ENCODE data around the gene CENPA.
"Not testable (repeated sequence)": the region's sequence is repeated elsewhere in the genome, so short reads cannot be mapped to it uniquely, and the experiment has no call there.

CENPA gene

GRCh38 chr2:26786207-26787028 lies 562 bp downstream of the CENPA start:
- DNase-seq (ENCODE audit: low read depth in 2 of 2), result no peak

DNA sequence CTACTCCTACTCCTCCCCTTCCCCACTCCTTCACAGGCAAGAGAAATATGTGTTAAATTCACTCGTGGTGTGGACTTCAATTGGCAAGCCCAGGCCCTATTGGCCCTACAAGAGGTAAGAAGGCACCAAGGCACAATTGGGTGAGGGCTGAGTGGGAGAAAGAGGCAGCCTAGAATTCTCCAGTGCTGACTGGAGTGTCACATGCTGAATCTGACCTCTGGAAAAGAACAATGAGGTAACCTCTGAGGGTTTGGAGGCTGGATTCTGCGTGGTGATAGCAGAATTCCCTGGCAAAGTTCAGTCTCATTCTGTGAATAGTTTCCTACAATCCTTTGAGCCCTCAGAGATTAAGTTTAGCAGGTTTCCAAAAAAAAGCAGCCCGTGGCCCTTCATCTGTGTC lies 6.9 kb downstream of the CENPA start:
- DNase-seq (ENCODE audit: low read depth in 2 of 2), result no peak

- no peak for DNase-seq (ENCODE audit: low read depth in 2 of 2)
Observed at GRCh38 chr2:26793518-26793917, 7.7 kb downstream of the CENPA start.

DNA sequence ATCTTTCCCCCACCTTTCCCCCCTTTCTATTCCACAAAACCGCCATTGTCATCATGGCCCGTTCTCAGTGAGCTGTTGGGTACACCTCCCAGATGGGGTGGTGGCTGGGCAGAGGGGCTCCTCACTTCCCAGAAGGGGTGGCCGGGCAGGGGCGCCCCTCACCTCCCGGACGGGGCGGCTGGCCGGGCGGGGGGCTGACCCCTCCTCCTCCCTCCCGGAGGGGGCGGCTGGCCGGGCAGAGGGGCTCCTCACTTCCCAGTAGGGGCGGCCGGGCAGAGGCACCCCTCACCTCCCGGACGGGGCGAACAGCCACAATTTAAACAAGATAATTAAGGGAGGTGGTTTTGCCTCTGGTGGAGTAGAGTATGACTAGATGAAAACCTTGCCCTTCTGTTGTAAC lies 9.3 kb downstream of the CENPA start:
- not testable (repeated sequence) for DNase-seq (ENCODE audit: low read depth in 2 of 2)

- DNase-seq (ENCODE audit: low read depth in 2 of 2), result no peak
Observed at GRCh38 chr2:26801328-26801727, 15.5 kb downstream of the CENPA start.

DNA sequence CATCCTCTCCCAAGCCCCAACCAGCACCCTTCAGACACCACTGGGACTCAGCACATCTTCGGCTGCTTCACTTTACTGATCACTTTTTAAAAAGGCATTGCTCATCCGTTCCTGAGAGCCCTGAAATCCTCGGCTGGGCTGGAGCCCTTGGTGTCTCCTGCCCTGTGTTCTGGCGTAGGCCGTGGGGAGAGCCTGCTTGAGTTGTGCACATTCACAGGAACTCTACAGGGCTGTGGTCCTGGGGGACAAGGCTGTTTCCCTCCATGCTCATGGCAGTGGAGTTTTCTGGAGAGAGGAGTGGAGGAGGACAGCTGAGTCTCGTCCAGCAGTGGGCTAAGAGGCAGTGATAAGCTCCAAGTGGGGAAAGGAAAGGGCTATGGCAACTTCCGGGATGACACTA lies 15.9 kb downstream of the CENPA start:
- DNase-seq (ENCODE audit: low read depth in 2 of 2), result no peak

DNA sequence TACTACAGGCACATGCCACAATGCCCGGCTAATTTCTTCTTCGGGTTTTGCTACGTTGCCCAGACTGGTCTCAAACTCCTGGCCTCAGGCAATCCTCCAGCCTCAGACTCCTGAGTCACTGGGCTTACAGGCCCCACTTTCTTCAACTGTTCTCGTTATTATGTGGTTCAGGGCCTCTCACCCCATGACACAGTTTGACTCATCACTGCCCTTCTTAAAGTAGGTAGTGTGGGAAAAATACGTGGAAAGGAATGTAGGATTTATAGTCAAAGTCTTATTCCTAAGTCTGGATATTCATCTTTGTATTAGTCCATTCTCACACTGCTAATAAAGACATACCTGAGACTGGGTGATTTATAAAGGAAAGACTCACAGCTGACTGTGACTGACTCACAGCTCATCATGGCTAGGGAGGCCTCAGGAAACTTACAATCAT lies 19.4 kb downstream of the CENPA start:
- DNase-seq (ENCODE audit: low read depth in 2 of 2), result no peak

DNA sequence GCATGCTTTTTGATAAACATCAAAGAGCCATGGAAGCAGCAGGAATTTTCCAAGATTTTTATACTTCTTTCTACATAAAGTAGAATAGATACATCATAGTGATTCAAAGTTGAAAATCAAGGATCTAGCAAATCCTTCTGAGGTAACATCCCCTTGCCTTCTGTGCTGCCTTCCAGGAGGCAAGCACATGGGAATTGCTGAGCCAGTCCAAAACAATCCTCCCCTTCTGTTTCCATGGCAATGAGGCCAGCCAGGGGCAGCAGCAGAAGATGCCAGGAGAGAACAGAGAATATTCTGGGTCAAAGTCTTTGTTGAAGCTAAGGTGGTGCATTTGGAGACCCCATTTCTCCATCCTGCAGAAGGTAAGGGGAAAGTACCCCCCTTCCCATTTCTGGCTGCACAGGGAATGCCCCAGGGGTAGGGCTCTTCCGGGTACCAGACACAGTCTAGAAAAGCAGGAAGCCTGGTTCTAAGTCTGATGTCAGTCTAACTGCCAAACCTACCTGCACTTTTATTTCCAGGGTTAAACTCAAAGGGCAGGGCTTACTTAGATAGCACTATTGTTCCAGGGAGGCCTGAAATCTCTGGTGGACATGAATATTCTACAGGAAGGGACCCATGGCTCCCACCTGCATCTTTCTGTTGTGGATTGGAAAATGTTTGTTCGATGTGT lies 22.1 kb downstream of the CENPA start:
- no peak for DNase-seq (ENCODE audit: low read depth in 2 of 2)

- DNase-seq (ENCODE audit: low read depth in 2 of 2), result no peak
Observed at GRCh38 chr2:26809211-26809610, 23.4 kb downstream of the CENPA start.

- DNase-seq (ENCODE audit: low read depth in 2 of 2), result no peak
Observed at GRCh38 chr2:26809876-26810577, 24.2 kb downstream of the CENPA start.

GRCh38 chr2:26811261-26811660 lies 25.4 kb downstream of the CENPA start:
- no peak for DNase-seq (ENCODE audit: low read depth in 2 of 2)

DNA sequence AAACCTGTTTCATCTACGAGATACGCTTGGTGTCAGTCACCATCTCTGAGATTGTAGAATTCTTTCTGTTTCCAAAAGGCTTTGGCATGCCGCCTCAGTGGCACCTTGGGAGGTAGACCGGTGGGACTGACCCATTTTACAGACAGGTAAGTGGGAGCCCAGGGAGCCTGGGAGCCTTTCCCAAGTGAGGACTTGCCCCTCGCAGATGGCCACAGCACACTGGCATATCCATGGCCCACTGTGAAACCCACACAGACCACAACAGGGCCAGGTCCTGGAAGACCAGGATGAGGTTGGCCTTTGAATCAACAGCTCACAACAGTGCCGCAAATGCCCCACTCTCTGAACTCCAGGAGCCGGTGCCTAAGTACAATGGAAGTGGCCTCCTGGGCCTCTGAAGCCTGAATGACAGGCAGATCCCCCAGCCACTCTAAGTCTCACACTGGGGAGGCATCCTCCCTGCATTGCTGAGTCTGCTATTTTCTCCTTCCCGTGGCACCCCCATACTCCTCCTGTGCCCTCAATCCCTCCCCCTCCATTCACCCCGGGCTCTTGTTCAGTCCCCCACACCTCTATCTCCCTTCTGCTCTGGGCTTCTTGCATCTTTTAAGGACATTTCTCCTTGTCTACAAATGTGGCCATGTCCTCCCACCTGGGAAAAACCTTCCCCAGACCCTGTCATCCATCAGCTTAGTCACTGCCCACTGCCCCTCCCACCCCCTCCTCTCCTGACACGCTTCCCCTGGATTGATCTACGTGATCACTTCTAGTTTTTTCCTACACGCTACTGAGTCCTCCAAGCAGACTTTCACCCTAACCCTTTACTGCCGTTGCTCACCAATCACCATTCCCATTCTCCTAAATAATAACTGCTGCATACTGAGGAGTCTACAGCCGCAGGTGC lies 26.2 kb downstream of the CENPA start:
- DNase-seq (ENCODE audit: low read depth in 2 of 2), result no peak

DNA sequence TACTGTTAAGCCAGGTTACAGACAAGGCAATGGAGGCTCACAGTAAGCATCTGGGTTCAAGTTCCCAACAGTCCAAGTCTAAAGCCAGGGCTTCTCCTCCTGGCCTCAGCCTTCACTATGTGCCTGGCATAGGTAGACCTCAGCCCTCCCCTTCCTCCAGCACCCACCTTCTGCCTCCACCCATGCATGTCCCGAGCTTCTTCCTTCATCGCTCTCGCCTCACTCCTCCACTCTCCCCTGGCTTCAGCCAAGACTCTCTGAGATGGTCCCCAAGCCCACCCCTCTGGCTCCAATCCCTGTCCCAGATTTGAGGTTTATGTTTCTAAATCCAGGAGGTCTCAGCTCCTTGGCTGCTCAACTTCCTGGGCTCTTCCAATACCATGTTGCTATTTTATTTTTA lies 26.9 kb downstream of the CENPA start:
- DNase-seq (ENCODE audit: low read depth in 2 of 2), result no peak

GRCh38 chr2:26814072-26814765 lies 28.4 kb downstream of the CENPA start:
- DNase-seq (ENCODE audit: low read depth in 2 of 2), result not testable (repeated sequence)

DNA sequence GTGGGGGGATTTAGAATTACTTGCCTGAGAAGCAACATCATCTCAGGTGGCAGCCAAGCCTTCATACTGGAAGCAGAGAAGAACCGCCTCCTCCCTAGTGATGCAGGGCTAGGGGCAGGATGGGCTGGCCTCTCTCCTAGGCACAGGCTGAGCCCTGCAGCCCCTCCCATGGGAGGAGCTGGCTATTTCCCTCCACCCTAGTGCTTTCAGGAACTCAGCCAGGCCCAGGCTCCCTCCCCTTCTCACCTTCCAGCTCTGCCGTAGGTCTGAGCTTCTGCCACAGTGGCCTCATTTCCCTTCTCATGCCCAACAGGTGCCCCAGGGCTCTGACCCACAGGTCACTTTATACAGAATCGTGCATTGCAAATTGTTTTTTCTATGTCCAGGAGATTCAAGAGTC lies 31.0 kb downstream of the CENPA start:
- DNase-seq (ENCODE audit: low read depth in 2 of 2), result no peak

GRCh38 chr2:26818255-26818654 lies 32.4 kb downstream of the CENPA start:
- no peak for DNase-seq (ENCODE audit: low read depth in 2 of 2)

DNA sequence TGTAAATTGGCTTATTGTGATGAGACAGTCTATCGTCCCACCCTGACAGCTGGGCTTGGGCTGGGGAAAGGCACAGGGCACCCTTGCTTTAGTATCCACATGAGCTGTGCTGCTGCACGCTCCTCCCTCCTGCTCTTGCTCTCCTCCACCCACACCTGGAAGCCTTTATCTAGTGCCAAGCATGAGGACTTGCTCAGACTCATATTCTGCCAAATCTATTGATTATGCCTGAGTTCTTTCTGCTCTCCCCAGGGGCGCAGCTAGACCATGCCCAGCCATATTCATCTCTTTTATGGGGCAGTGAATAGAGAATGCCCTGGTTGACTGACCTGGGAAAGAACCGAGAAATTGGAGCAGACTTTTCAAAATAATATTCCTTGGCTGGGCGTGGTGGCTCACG lies 33.1 kb downstream of the CENPA start:
- no peak for DNase-seq (ENCODE audit: low read depth in 2 of 2)

DNA sequence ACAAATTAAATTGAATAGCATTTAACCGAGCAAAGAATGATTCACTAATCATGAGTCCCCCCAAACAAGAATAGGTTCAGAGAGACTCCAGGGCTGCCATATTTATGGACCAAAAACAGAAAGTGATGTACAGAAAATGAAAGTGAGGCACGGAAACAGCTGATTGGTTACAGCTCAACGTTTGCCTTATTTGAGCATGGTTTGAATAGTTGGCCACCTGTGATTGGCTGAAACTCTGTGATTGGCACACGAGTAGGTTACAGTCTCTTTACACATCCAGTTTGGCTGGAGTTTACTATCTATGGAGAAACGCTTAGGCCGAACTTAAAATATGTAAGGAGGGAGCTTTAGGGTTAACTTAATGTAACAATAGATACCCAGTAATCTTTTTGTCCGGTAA lies 35.1 kb downstream of the CENPA start:
- no peak for DNase-seq (ENCODE audit: low read depth in 2 of 2)

DNA sequence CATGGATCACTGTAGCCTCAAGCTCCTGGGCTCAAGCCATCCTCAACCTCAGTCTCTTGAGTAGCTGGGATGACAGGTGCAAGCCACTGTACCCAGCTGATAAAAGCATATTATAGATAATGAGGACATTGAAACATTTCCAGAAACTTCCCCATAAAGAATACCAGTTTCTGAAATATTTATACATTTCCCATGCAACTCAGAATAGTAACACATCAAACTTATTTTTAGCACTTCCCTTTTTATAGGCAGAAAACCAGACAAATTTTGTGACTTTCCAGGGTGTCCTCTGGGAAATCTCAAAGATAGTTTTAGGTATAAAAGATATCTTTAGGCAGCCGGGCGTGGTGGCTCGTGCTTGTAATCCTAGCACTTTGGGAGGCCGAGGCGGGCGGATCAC lies 37.0 kb downstream of the CENPA start:
- no peak for DNase-seq (ENCODE audit: low read depth in 2 of 2)

- no peak for DNase-seq (ENCODE audit: low read depth in 2 of 2)
Observed at GRCh38 chr2:26838121-26838906, 52.5 kb downstream of the CENPA start.

Data from stimulated activated CD4-positive, alpha-beta T cell treated with anti-CD3 and anti-CD28 coated beads, Interleukin-15, amount 100 ng/mL, for 48 hours (primary cell).